DOHH2 (cell line): ENCODE measurements around the gene MYO10.

ENCODE experiments used
- H3F3A ChIP-seq: fragments of 200-600 bp; sonication (generic), shearing (Covaris generic); 2 replicates; pipeline ENCODE4 v1.6.0; 2016; ENCODE audit warnings: antibody characterized with exemption, mild to moderate bottlenecking; ENCODE audit not compliant: control insufficient read depth, insufficient read depth
- H3K27ac ChIP-seq: fragments of 200-600 bp; sonication (generic); 2 replicates; pipeline ENCODE4 v1.5.1; 2014; ENCODE audit warnings: low read depth, mild to moderate bottlenecking, low read length, moderate library complexity
- H3K27me3 ChIP-seq: fragments of 200-600 bp; sonication (generic); 2 replicates; pipeline ENCODE4 v1.6.1; 2014; ENCODE audit warnings: mild to moderate bottlenecking, low read length, mixed read lengths; ENCODE audit not compliant: control insufficient read depth
- H3K36me3 ChIP-seq: fragments of 200-600 bp; sonication (generic); 2 replicates; pipeline ENCODE4 v1.6.1; 2014; ENCODE audit warnings: mild to moderate bottlenecking, low read length, moderate library complexity, mixed read lengths; ENCODE audit not compliant: control insufficient read depth
- H3K4me1 ChIP-seq: fragments of 200-600 bp; sonication (generic); 2 replicates; pipeline ENCODE4 v1.6.1; 2014; ENCODE audit warnings: mild to moderate bottlenecking, low read length, mixed read lengths; ENCODE audit not compliant: control insufficient read depth
- H3K4me2 ChIP-seq: fragments of 200-600 bp; sonication (generic); 2 replicates; pipeline ENCODE4 v1.6.0; 2014; ENCODE audit warnings: mild to moderate bottlenecking, low read length, moderate library complexity
- H3K4me3 ChIP-seq: fragments of 200-600 bp; sonication (generic); 2 replicates; pipeline ENCODE4 v1.5.1; 2014; ENCODE audit warnings: mild to moderate bottlenecking, low read length, mixed read lengths
- H3K79me2 ChIP-seq: fragments of 200-600 bp; sonication (generic); 2 replicates; pipeline ENCODE4 v1.6.1; 2014; ENCODE audit warnings: mild to moderate bottlenecking, low read length, mixed read lengths; ENCODE audit not compliant: control insufficient read depth
- H3K9me2 ChIP-seq: fragments of 200-600 bp; sonication (generic); replicated peaks from 2 replicates; pipeline ENCODE4 v1.6.1; 2014; ENCODE audit warnings: mild to moderate bottlenecking, low read length, mixed read lengths; ENCODE audit not compliant: control insufficient read depth
- H3K9me3 ChIP-seq: fragments of 200-600 bp; sonication (generic); 2 replicates; pipeline ENCODE4 v1.6.1; 2014; ENCODE audit warnings: antibody characterized with exemption, low read length, mixed read lengths; ENCODE audit not compliant: control insufficient read depth, insufficient read depth
- H4K20me1 ChIP-seq: fragments of 200-600 bp; sonication (generic); 2 replicates; pipeline ENCODE4 v1.6.0; 2014; ENCODE audit warnings: low read depth, mild to moderate bottlenecking, antibody characterized with exemption, low read length, moderate library complexity; ENCODE audit not compliant: control insufficient read depth, insufficient read depth
- CTCF ChIP-seq: fragments of 200-600 bp; sonication (generic); IDR thresholded peaks from one replicate; pipeline ENCODE4 v1.5.1; 2014; ENCODE audit warnings: antibody characterized with exemption, mild to moderate bottlenecking, low read depth, low read length; ENCODE audit not compliant: poor library complexity, severe bottlenecking
- EZH2phosphoT487 ChIP-seq: fragments of 200-600 bp; sonication (generic); IDR thresholded peaks from 2 replicates; pipeline ENCODE4 v1.6.1; 2017; ENCODE audit warnings: borderline replicate concordance, mild to moderate bottlenecking, antibody characterized with exemption, low read length, moderate library complexity, mixed read lengths

The MYO10 gene

GRCh38 chr5:16922430-16922829 lies 13.7 kb downstream of the MYO10 start:
- Histone ChIP-seq H3K4me3 (no peak overlapping the region), H3K4me2 (no peak overlapping the region), H3K36me3 (no peaks in the 10 kb centered on the region), H3K9me2 (no peaks in the 10 kb centered on the region), H3F3A (no peaks in the 10 kb centered on the region), H3K27ac (no peak overlapping the region), H3K4me1 (no peaks in the 10 kb centered on the region), H3K9me3 (no peaks in the 10 kb centered on the region), H4K20me1 (no peaks in the 10 kb centered on the region), H3K27me3 (no peaks in the 10 kb centered on the region), H3K79me2 (no peaks in the 10 kb centered on the region)
- no peak for TF ChIP-seq EZH2phosphoT487
- no peak for TF ChIP-seq CTCF

- Histone ChIP-seq H3K27ac (no peak overlapping the region), H3F3A (no peaks in the 10 kb centered on the region), H3K9me2 (no peaks in the 10 kb centered on the region), H3K79me2 (no peaks in the 10 kb centered on the region), H3K4me1 (no peaks in the 10 kb centered on the region), H3K9me3 (no peaks in the 10 kb centered on the region), H4K20me1 (no peaks in the 10 kb centered on the region), H3K4me2 (no peak overlapping the region), H3K4me3 (no peak overlapping the region), H3K27me3 (no peaks in the 10 kb centered on the region), H3K36me3 (no peaks in the 10 kb centered on the region)
- no peak for TF ChIP-seq CTCF
- no peak for TF ChIP-seq EZH2phosphoT487
Observed at GRCh38 chr5:16921211-16921610, 14.9 kb downstream of the MYO10 start.

- Histone ChIP-seq H3K27ac (no peak overlapping the region), H4K20me1 (no peaks in the 10 kb centered on the region), H3K36me3 (no peaks in the 10 kb centered on the region), H3K9me3 (no peaks in the 10 kb centered on the region), H3K4me2 (no peak overlapping the region), H3K4me3 (no peak overlapping the region), H3K9me2 (no peaks in the 10 kb centered on the region), H3F3A (no peaks in the 10 kb centered on the region), H3K79me2 (no peaks in the 10 kb centered on the region), H3K27me3 (no peaks in the 10 kb centered on the region), H3K4me1 (no peaks in the 10 kb centered on the region)
- no peak for TF ChIP-seq EZH2phosphoT487
- TF ChIP-seq CTCF, result no peak
Observed at GRCh38 chr5:16920109-16920816, 15.8 kb downstream of the MYO10 start.
